PFSK-1 (cell line): ENCODE measurements around the gene MACROH2A1.

Source experiments
- FOXP2 ChIP-seq: optimal IDR thresholded peaks from 2 replicates; pipeline ENCODE3; 2011; ENCODE audit warnings: borderline replicate concordance, control low read depth, inconsistent platforms; ENCODE audit not compliant: insufficient read depth; ENCODE audit errors: extremely low read length, extremely low read depth
- POLR2AphosphoS5 ChIP-seq: IDR thresholded peaks from 2 replicates; pipeline ENCODE4 v1.6.1; 2012; ENCODE audit warnings: low read depth, mild to moderate bottlenecking, control low read depth, low read length, moderate library complexity
- SIN3A ChIP-seq: IDR thresholded peaks from 2 replicates; pipeline ENCODE4 v1.6.1; 2012; ENCODE audit warnings: mild to moderate bottlenecking, low read length, moderate library complexity, borderline replicate concordance; ENCODE audit not compliant: insufficient read depth
- TAF1 ChIP-seq: IDR thresholded peaks from 2 replicates; pipeline ENCODE4 v1.6.1; 2012; ENCODE audit warnings: low read length, control low read depth, borderline replicate concordance; ENCODE audit not compliant: insufficient read depth
- TF ChIP-seq, protein P1 (sequence below), 2 experiments: IDR thresholded peaks; 2 replicates each; pipeline versions ENCODE4 v1.6.1 to v1.8.0; 2011 to 2012; ENCODE audit warnings: low read depth in 2 of 2, low read length in 2 of 2, control low read depth in 1 of 2, inconsistent platforms in 1 of 2, mild to moderate bottlenecking in 1 of 2, moderate library complexity in 1 of 2; ENCODE audit not compliant: insufficient read depth in 1 of 2

MACROH2A1 gene

DNA sequence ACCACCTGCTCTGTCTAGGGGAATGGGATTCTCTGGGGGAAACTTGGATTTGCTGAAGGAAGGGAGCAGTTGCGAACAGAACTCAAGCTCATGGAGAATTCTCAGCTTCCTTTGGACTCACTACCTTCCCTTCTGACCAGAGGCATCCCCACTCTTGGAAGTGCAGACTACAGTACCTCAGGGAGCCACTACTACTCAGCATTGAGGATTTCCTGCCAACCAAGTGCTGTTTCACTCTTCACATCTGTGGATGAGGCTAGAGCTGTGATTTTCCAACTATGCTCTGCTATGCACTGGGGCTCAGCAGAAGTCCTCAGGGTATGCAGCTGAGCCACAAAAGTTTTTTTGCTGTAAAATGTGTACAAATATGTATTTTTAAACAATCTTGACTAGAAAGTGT is 43.9 kb downstream of the MACROH2A1 start:
- TF ChIP-seq FOXP2 (no peak), TAF1 (no peak), SIN3A (no peak), POLR2AphosphoS5 (no peak)
- TF ChIP-seq, protein P1, sequence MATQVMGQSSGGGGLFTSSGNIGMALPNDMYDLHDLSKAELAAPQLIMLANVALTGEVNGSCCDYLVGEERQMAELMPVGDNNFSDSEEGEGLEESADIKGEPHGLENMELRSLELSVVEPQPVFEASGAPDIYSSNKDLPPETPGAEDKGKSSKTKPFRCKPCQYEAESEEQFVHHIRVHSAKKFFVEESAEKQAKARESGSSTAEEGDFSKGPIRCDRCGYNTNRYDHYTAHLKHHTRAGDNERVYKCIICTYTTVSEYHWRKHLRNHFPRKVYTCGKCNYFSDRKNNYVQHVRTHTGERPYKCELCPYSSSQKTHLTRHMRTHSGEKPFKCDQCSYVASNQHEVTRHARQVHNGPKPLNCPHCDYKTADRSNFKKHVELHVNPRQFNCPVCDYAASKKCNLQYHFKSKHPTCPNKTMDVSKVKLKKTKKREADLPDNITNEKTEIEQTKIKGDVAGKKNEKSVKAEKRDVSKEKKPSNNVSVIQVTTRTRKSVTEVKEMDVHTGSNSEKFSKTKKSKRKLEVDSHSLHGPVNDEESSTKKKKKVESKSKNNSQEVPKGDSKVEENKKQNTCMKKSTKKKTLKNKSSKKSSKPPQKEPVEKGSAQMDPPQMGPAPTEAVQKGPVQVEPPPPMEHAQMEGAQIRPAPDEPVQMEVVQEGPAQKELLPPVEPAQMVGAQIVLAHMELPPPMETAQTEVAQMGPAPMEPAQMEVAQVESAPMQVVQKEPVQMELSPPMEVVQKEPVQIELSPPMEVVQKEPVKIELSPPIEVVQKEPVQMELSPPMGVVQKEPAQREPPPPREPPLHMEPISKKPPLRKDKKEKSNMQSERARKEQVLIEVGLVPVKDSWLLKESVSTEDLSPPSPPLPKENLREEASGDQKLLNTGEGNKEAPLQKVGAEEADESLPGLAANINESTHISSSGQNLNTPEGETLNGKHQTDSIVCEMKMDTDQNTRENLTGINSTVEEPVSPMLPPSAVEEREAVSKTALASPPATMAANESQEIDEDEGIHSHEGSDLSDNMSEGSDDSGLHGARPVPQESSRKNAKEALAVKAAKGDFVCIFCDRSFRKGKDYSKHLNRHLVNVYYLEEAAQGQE (IDR thresholded peaks at IDR 0.05; ENCODE audit: insufficient read depth in 1 of 2, low read depth in 2 of 2, low read length in 2 of 2): no peak

DNA sequence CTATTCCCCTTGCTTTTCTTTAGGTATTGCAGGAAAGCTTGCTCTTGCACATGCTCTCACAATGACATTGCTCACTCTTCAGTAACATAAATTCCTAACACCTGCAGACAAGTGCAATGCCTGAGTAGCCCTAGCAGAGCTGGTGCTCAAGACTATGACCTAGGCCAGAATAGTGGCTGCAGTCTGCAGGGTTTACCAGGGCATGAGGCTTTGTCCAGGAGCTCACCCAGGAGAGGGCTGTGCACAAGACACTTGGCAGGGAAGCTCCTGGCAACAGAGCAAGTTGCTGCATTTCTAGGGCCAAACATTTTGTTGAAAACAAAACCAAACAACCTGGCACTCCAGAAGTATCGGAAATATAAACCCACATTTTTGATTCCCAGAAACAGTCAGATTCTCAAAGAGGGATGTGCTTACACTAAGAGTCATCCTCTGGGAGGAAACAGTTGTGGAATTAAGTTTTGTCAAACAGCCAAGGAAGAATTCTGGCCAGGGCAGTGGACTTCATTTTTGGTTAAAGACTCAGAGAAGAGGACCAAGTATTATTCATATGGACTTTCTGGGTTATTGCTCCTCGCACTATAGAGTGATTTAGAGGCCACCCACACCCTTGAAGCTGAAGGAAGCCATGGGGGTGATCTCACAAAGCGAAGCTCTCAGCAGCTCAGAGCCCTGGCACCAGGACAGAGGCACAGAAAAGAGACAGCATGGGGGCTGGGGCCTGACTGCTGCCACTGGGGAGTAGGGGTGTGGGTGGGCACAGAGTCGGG is 44.9 kb downstream of the MACROH2A1 start:
- TF ChIP-seq SIN3A (no peak), TAF1 (no peak)

DNA sequence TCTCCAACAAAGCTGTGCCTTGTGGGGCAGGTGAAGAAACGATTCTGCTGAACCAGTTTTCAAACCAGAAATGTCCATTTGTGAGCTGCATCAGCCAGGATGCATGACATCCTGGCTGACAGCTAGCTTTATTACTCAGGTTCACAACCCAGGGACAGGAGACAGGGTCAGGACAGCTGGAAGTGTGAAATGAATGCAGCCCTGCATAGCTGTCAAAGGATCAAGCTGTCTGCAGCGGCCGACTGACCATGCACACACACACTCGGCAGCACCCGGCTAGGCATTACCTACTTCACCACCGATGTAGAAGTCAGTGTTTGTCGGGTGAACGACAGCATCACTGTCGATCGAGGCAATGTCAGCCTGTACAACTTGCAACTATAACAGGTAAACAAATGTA is 48.5 kb downstream of the MACROH2A1 start:
- TF ChIP-seq SIN3A (no peak), FOXP2 (no peak), TAF1 (no peak), POLR2AphosphoS5 (no peak)
- TF ChIP-seq, protein P1 (IDR thresholded peaks at IDR 0.05; ENCODE audit: insufficient read depth in 1 of 2, low read depth in 2 of 2, low read length in 2 of 2): no peak

DNA sequence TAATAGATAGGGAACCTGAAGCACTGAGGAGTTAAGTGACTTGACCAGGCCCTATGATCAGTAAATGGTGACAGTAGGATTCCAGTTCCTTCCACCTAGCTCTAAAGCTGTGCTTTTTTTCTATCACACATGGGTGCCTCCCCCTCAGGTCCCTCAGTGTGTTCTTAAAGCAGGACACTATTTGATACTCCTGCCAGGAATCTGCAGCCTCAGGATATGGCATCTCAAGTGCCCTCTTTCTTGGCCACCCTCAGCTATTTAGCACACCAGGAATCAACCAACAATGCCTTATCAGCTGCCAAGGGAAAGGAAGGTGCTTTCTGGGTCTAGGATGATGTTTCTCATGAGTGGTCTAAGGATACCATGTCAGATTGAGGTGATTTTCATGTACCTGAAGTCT is 49.1 kb downstream of the MACROH2A1 start:
- no peak for TF ChIP-seq TAF1
- TF ChIP-seq FOXP2: no peak
- TF ChIP-seq, protein P1 (IDR thresholded peaks at IDR 0.05; ENCODE audit: insufficient read depth in 1 of 2, low read depth in 2 of 2, low read length in 2 of 2): no peak
- no peak for TF ChIP-seq SIN3A
- no peak for TF ChIP-seq POLR2AphosphoS5

DNA sequence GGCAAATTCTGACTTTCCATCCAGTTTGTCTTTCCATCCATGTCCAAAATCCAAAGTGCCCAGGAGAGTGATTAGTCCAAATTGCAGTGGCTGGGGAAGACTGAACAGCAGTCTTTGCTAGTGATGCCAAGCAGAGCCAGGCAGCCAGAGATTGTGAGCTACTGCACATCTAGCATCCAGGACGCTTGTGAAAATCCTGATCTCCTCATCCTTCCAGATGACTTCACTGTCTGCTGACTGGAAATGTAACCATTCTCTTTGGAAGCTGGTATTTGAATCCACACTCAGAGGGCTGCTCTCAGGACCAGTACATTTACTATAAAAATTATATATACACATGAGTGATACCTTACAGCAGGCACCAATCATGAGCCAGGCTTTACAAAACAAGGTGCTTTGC is 49.6 kb downstream of the MACROH2A1 start:
- TF ChIP-seq FOXP2 (no peak), TAF1 (no peak), POLR2AphosphoS5 (no peak), SIN3A (no peak)
- TF ChIP-seq, protein P1 (IDR thresholded peaks at IDR 0.05; ENCODE audit: insufficient read depth in 1 of 2, low read depth in 2 of 2, low read length in 2 of 2): no peak
